GM06990 (cell line): ENCODE measurements around the gene TFE3.

Experiments
- DNase-seq: peaks from one replicate; pipeline ENCODE4 v3.0.0-alpha.2; 2011; ENCODE audit not compliant: insufficient read length; ENCODE audit errors: extremely low read depth
- H3K27me3 ChIP-seq: replicated peaks from 2 replicates; pipeline ENCODE4 v1.6.0; 2011; ENCODE audit warnings: low read length; ENCODE audit not compliant: control insufficient read depth, insufficient read depth
- H3K36me3 ChIP-seq: 2 replicates; pipeline ENCODE4 v1.5.1; 2011; ENCODE audit warnings: low read length; ENCODE audit not compliant: control insufficient read depth, insufficient read depth
- H3K4me3 ChIP-seq: replicated peaks from 2 replicates; pipeline ENCODE4 v1.5.1; 2011; ENCODE audit warnings: low read depth, mild to moderate bottlenecking, control low read depth, low read length
- CTCF ChIP-seq: IDR thresholded peaks from 2 replicates; pipeline ENCODE4 v1.5.1; 2011; ENCODE audit warnings: low read length, control low read depth, mild to moderate bottlenecking, inconsistent platforms; ENCODE audit not compliant: insufficient read depth, poor library complexity, severe bottlenecking

Gene TFE3

GRCh38 chrX:49030283-49030682 is 12.9 kb downstream of the TFE3 start:
- no peaks in the 10 kb centered on the region for H3K27me3 ChIP-seq
- no peak overlapping the region for H3K4me3 ChIP-seq
- H3K36me3 ChIP-seq: peaks cover 8% of the 10 kb centered on the region
- no peak for DNase-seq
- no peak for TF ChIP-seq CTCF

- no peak for DNase-seq
- no peak overlapping the region for H3K4me3 ChIP-seq
- H3K27me3 ChIP-seq: no peaks in the 10 kb centered on the region
- H3K36me3 ChIP-seq: peaks cover 8% of the 10 kb centered on the region
- no peak for TF ChIP-seq CTCF
These were observed 13.3 kb downstream of the TFE3 start for GRCh38 chrX:49029876-49030275.

GRCh38 chrX:49019599-49020249 is 23.4 kb downstream of the TFE3 start:
- H3K4me3 ChIP-seq: no peak overlapping the region
- no peaks in the 10 kb centered on the region for H3K27me3 ChIP-seq
- peaks cover 1% of the 10 kb centered on the region; the same call in 1 of the 2 replicates for H3K36me3 ChIP-seq
- no peak for DNase-seq
- no peak for TF ChIP-seq CTCF

- H3K4me3 ChIP-seq: no peak overlapping the region
- DNase-seq: no peak
- H3K36me3 ChIP-seq: no peaks in the 10 kb centered on the region
- H3K27me3 ChIP-seq: no peaks in the 10 kb centered on the region
- TF ChIP-seq CTCF: no peak
These were observed 24.1 kb downstream of the TFE3 start for GRCh38 chrX:49019050-49019449.

GRCh38 chrX:49003696-49004095 is 39.5 kb downstream of the TFE3 start:
- Histone ChIP-seq H3K27me3 (no peaks in the 10 kb centered on the region), H3K36me3 (0 out of 2 replicates have a peak, but pooled peaks cover 2% of the 10 kb centered on the region), H3K4me3 (no peak overlapping the region)
- DNase-seq: no peak
- TF ChIP-seq CTCF: no peak
